HEK293 (cell line): ENCODE data around the gene LSM7.

Source experiments
- CTCF ChIA-PET: fragments of 350-600 bp; formaldehyde crosslinking; extraction: SDS; loops from one replicate; lab custom pipeline; 2021; ENCODE audit warnings: antibody characterized with exemption; lab: Yijun Ruan, JAX
- POLR2A ChIA-PET: fragments of 300-600 bp; formaldehyde crosslinking; extraction: SDS; loops from one replicate; lab custom pipeline; 2020; ENCODE audit warnings: antibody characterized with exemption, inconsistent platforms; lab: Yijun Ruan, JAX
- H3K27ac ChIP-seq: fragments of 200-500 bp; sonication (Bioruptor generic); 2 replicates; pipeline ENCODE4 v1.5.1; 2014; ENCODE audit warnings: low read depth, low read length, control low read depth, inconsistent platforms; ENCODE audit errors: extremely low read depth
- H3K36me3 ChIP-seq, 2 experiments: fragments of 200-500 bp in 1 of 2; sonication (Bioruptor generic) in 1 of 2; 1 replicate in 1 of 2; 2 replicates in 1 of 2; pipeline ENCODE4 v1.5.1; 2014 to 2017; ENCODE audit warnings: inconsistent platforms in 2 of 2, low read length in 2 of 2; ENCODE audit not compliant: control insufficient read depth in 2 of 2, insufficient read depth in 1 of 2
- H3K4me1 ChIP-seq: fragments of 200-500 bp; sonication (Bioruptor generic); 2 replicates; pipeline ENCODE4 v1.5.1; 2014; ENCODE audit warnings: mild to moderate bottlenecking, low read length, inconsistent platforms; ENCODE audit not compliant: control insufficient read depth, insufficient read depth
- H3K4me3 ChIP-seq: 2 replicates; pipeline ENCODE4 v1.5.1; 2011; ENCODE audit warnings: low read depth, mild to moderate bottlenecking, control low read depth, low read length, moderate library complexity
- H3K9me3 ChIP-seq: fragments of 200-500 bp; sonication (Bioruptor generic); 2 replicates; pipeline ENCODE4 v1.5.1; 2014; ENCODE audit warnings: low read depth, low read length, inconsistent platforms; ENCODE audit not compliant: control insufficient read depth, insufficient read depth
- GLI2 ChIP-seq: fragments of 450-650 bp; formaldehyde crosslinking; IDR thresholded peaks from 2 replicates; pipeline ENCODE4; 2017; ENCODE audit warnings: missing biosample characterization, missing genetic modification characterization, low read depth, borderline replicate concordance
- GLIS1 ChIP-seq: fragments of 450-650 bp; formaldehyde crosslinking; IDR thresholded peaks from 2 replicates; pipeline ENCODE4 v1.5.1; 2016; ENCODE audit warnings: missing biosample characterization, missing genetic modification characterization
- MEIS1 ChIP-seq: sonication (generic); formaldehyde crosslinking; IDR thresholded peaks from 2 replicates; pipeline ENCODE4 v1.8.1; 2022; ENCODE audit warnings: missing genetic modification reagents, mild to moderate bottlenecking, borderline replicate concordance
- PBX3 ChIP-seq: sonication (generic); formaldehyde crosslinking; IDR thresholded peaks from 2 replicates; pipeline ENCODE4 v1.8.1; 2022; ENCODE audit warnings: mild to moderate bottlenecking, moderate library complexity, missing genetic modification reagents
- RBAK ChIP-seq: fragments of 450-650 bp; formaldehyde crosslinking; IDR thresholded peaks from 2 replicates; pipeline ENCODE4 v1.5.1; 2016; ENCODE audit warnings: missing biosample characterization, missing genetic modification characterization
- ZBTB10 ChIP-seq: fragments of 450-650 bp; formaldehyde crosslinking; IDR thresholded peaks from 2 replicates; pipeline ENCODE4 v1.5.1; 2016; ENCODE audit warnings: missing biosample characterization, missing genetic modification characterization
- ZBTB11 ChIP-seq: fragments of 450-650 bp; formaldehyde crosslinking; conservative IDR thresholded peaks from 2 replicates; pipeline ENCODE4 v1.5.1; 2016; ENCODE audit warnings: low read depth, missing biosample characterization, missing genetic modification characterization
- ZBTB44 ChIP-seq: fragments of 450-650 bp; IDR thresholded peaks from 2 replicates; pipeline ENCODE4 v1.5.1; 2018; ENCODE audit warnings: missing biosample characterization, mild to moderate bottlenecking, missing genetic modification characterization
- ZNF121 ChIP-seq: fragments of 450-650 bp; formaldehyde crosslinking; IDR thresholded peaks from 2 replicates; pipeline ENCODE4 v1.5.1; 2016; ENCODE audit warnings: missing biosample characterization, missing genetic modification characterization
- ZNF169 ChIP-seq: fragments of 450-650 bp; formaldehyde crosslinking; IDR thresholded peaks from 2 replicates; pipeline ENCODE4 v1.5.1; 2016; ENCODE audit warnings: missing biosample characterization, missing genetic modification characterization
- ZNF19 ChIP-seq: fragments of 450-650 bp; formaldehyde crosslinking; IDR thresholded peaks from 2 replicates; pipeline ENCODE4; 2016; ENCODE audit warnings: missing biosample characterization, missing genetic modification characterization, low read depth
- ZNF354C ChIP-seq: fragments of 450-650 bp; formaldehyde crosslinking; IDR thresholded peaks from 2 replicates; pipeline ENCODE4 v1.5.1; 2016; ENCODE audit warnings: missing biosample characterization, missing genetic modification characterization, low read depth, borderline replicate concordance
- ZNF518A ChIP-seq: fragments of 450-650 bp; formaldehyde crosslinking; conservative IDR thresholded peaks from 2 replicates; pipeline ENCODE4 v1.5.1; 2016; ENCODE audit warnings: low read depth, missing biosample characterization, missing genetic modification characterization
- ZNF558 ChIP-seq: fragments of 450-650 bp; formaldehyde crosslinking; IDR thresholded peaks from 2 replicates; pipeline ENCODE4 v1.5.1; 2016; ENCODE audit warnings: missing biosample characterization, missing genetic modification characterization
- ZNF580 ChIP-seq: fragments of 450-650 bp; formaldehyde crosslinking; IDR thresholded peaks from 2 replicates; pipeline ENCODE4 v1.5.1; 2016; ENCODE audit warnings: missing biosample characterization, missing genetic modification characterization

Gene LSM7

GRCh38 chr19:2320939-2321338 is 7.4 kb downstream of the LSM7 start:
- POLR2A ChIA-PET = no interaction called here
- H3K27ac ChIP-seq = no peak overlapping the region
- H3K36me3 ChIP-seq = peaks cover 11 to 26% of the 10 kb centered on the region in 2 experiments; a peak in 2 of 3 replicates
- no peaks in the 10 kb centered on the region for H3K9me3 ChIP-seq
- no peak overlapping the region for H3K4me3 ChIP-seq
- H3K4me1 ChIP-seq = no peaks in the 10 kb centered on the region
- TF ChIP-seq ZNF354C (tag by site-specific recombination) (no peak), ZBTB10 (tag by site-specific recombination) (peak; percentile 61; the same call in 1 of the 2 replicates)
- TF ChIP-seq, all 188 proteins: peak for 1
- CTCF ChIA-PET = interaction anchor here (0.5 to 1.8 kb wide), 2 partner anchors 47 to 66 kb away, joined by 3 to 5 read pairs; no protein-coding TSS in a partner anchor

- H3K27ac ChIP-seq = no peak overlapping the region
- H3K4me3 ChIP-seq = no peak overlapping the region
- no peaks in the 10 kb centered on the region for H3K4me1 ChIP-seq
- POLR2A ChIA-PET = no interaction called here
- TF ChIP-seq RBAK (tag by site-specific recombination) (no peak), GLIS1 (0 out of 2 replicates have a peak, but pooled peaks have one; percentile 0), ZBTB11 (tag by site-specific recombination) (0 out of 2 replicates have a peak, but pooled peaks have one; percentile 32)
- TF ChIP-seq, all 188 proteins: peak for 2
- H3K9me3 ChIP-seq = no peaks in the 10 kb centered on the region
- CTCF ChIA-PET = interaction anchor here (1.8 kb wide), 1 partner anchor 46 kb away, joined by 5 read pairs; no protein-coding TSS in a partner anchor
- peaks cover 11 to 17% of the 10 kb centered on the region in 2 experiments; a peak in 2 of 3 replicates for H3K36me3 ChIP-seq
Observed at GRCh38 chr19:2320049-2320448, 8.3 kb downstream of the LSM7 start.

- no peak overlapping the region for H3K27ac ChIP-seq
- no peaks in the 10 kb centered on the region for H3K4me1 ChIP-seq
- no peak overlapping the region for H3K4me3 ChIP-seq
- peaks cover 11 to 12% of the 10 kb centered on the region in 2 experiments; a peak in 2 of 3 replicates for H3K36me3 ChIP-seq
- ChIA-PET CTCF (no interaction called here), POLR2A (interaction anchor here (0.7 to 1.9 kb wide), 2 partner anchors 8 to 35 kb away, joined by 3 to 5 read pairs; partner anchors contain the start of gene LSM7)
- no peaks in the 10 kb centered on the region for H3K9me3 ChIP-seq
- TF ChIP-seq ZNF19 (tag by site-specific recombination) (no peak), ZNF518A (no peak), PBX3 (CRISPR knock-in tag) (no peak), ZBTB44 (no peak), ZNF558 (no peak), GLI2 (tag by site-specific recombination) (no peak), ZNF580 (tag by site-specific recombination) (no peak), MEIS1 (CRISPR knock-in tag) (no peak), ZNF169 (tag by site-specific recombination) (no peak), ZNF121 (tag by site-specific recombination) (no peak)
Observed at GRCh38 chr19:2319551-2319950, 8.8 kb downstream of the LSM7 start.
